Ascending aorta (tissue), 2 donors: Measurements from ENCODE around the gene GPD2. TPM values are rescaled to one million over a fixed set of nuclear protein-coding genes. Genes with fewer than 3 reads are reported as not detected.

Experiments used
- DNase-seq, 2 donors: peaks; one replicate each; pipeline ENCODE4 v3.0.0-alpha.2; 2019; ENCODE audit warnings: low spot score in 2 of 2
- H3K27ac ChIP-seq, 2 donors: fragments of 200-600 bp; sonication (generic); one replicate each; pipeline ENCODE4 v1.5.1; 2016 to 2017; ENCODE audit warnings: mild to moderate bottlenecking in 1 of 2
- H3K27me3 ChIP-seq: fragments of 200-600 bp; sonication (generic); one replicate; pipeline ENCODE4 v1.5.1; 2017
- H3K36me3 ChIP-seq, 2 donors: fragments of 200-600 bp; sonication (generic); one replicate each; pipeline ENCODE4 v1.5.1; 2016
- H3K4me1 ChIP-seq, 2 donors: fragments of 200-600 bp; sonication (generic); one replicate each; pipeline ENCODE4 v1.5.1; 2016 to 2017; ENCODE audit warnings: mild to moderate bottlenecking in 1 of 2
- H3K4me3 ChIP-seq, 2 donors: fragments of 200-600 bp; sonication (generic); one replicate each; pipeline ENCODE4 v1.5.1; 2016 to 2017; ENCODE audit warnings: mild to moderate bottlenecking in 1 of 2
- H3K9me3 ChIP-seq, 2 donors: fragments of 200-600 bp; sonication (generic); one replicate each; pipeline ENCODE4 v1.5.1; 2016
- CTCF ChIP-seq, 3 experiments: fragments of 200-600 bp in 2 of 3; fragments of 450-650 bp in 1 of 3; sonication (generic) in 2 of 3; IDR thresholded peaks; one replicate each; pipeline ENCODE4 v1.5.1; 2016 to 2019; ENCODE audit warnings: antibody characterized with exemption in 3 of 3, mild to moderate bottlenecking in 1 of 3, moderate library complexity in 1 of 3
- intact Hi-C: fragments of 100-400 bp; cut with DNase I; formaldehyde crosslinking; loops from one replicate; pipeline ENCODE4 v1.15.1; 2023
- total RNA-seq: library from RNA; depleted of rRNA; stranded (reverse); fragments of >200 nt; gene quantifications from one replicate; pipeline ENCODE4 v1.1.0, GENCODE V29; 2016

Gene GPD2
- total RNA-seq, 1 donor from 2014 or later: 20.0 TPM

- Histone ChIP-seq H3K4me1 (peaks cover 0 to 15% of the 10 kb centered on the region in 2 donors), H3K27ac (peak overlapping the region; percentile 30 to 51), H3K4me3 (no peak overlapping the region), H3K36me3 (no peaks in the 10 kb centered on the region), H3K27me3 (no peaks in the 10 kb centered on the region), H3K9me3 (no peaks in the 10 kb centered on the region)
- TF ChIP-seq CTCF (IDR thresholded peaks at IDR 0.05): no peak
- intact Hi-C loops: no loop called here
- no peak for DNase-seq
Measured at GRCh38 chr2:156430236-156430979, 5.8 kb upstream of the GPD2 start.

GRCh38 chr2:156430980-156431358 lies 5.2 kb upstream of the GPD2 start:
- intact Hi-C loops: no loop called here
- no peak for TF ChIP-seq CTCF (IDR thresholded peaks at IDR 0.05)
- no peak for DNase-seq
- no peaks in the 10 kb centered on the region for H3K9me3 ChIP-seq
- peak overlapping the region; percentile 8 to 51 for H3K27ac ChIP-seq
- H3K4me1 ChIP-seq: peaks cover 0 to 15% of the 10 kb centered on the region in 2 donors
- H3K36me3 ChIP-seq: no peaks in the 10 kb centered on the region
- no peaks in the 10 kb centered on the region for H3K27me3 ChIP-seq
- no peak overlapping the region for H3K4me3 ChIP-seq

GRCh38 chr2:156434461-156435291 lies 1.5 kb upstream of the GPD2 start:
- no peaks in the 10 kb centered on the region for H3K36me3 ChIP-seq
- DNase-seq: no peak
- intact Hi-C loops: no loop called here
- TF ChIP-seq CTCF (IDR thresholded peaks at IDR 0.05): no peak
- peak overlapping the region; percentile 99 to 100 for H3K27ac ChIP-seq
- no peaks in the 10 kb centered on the region for H3K9me3 ChIP-seq
- peaks cover 9 to 21% of the 10 kb centered on the region in 2 donors for H3K4me1 ChIP-seq
- H3K4me3 ChIP-seq: peak overlapping the region; percentile 67 to 86
- H3K27me3 ChIP-seq: no peaks in the 10 kb centered on the region

GRCh38 chr2:156435396-156435717 lies 822 bp upstream of the GPD2 start:
- H3K27me3 ChIP-seq: no peaks in the 10 kb centered on the region
- intact Hi-C loops: no loop called here
- H3K36me3 ChIP-seq: no peaks in the 10 kb centered on the region
- no peak for TF ChIP-seq CTCF (IDR thresholded peaks at IDR 0.05)
- H3K4me1 ChIP-seq: peaks cover 9 to 21% of the 10 kb centered on the region in 2 donors
- H3K27ac ChIP-seq: peak overlapping the region; percentile 99 to 100
- no peaks in the 10 kb centered on the region for H3K9me3 ChIP-seq
- DNase-seq: no peak
- H3K4me3 ChIP-seq: peak overlapping the region; percentile 67 to 86

- peak overlapping the region; percentile 99 to 100 for H3K27ac ChIP-seq
- H3K36me3 ChIP-seq: peaks cover 0 to 5% of the 10 kb centered on the region in 2 donors
- no peaks in the 10 kb centered on the region for H3K27me3 ChIP-seq
- H3K4me1 ChIP-seq: peaks cover 9 to 18% of the 10 kb centered on the region in 2 donors
- peak overlapping the region; percentile 67 to 86 for H3K4me3 ChIP-seq
- DNase-seq: no peak
- TF ChIP-seq CTCF (IDR thresholded peaks at IDR 0.05): no peak
- H3K9me3 ChIP-seq: no peaks in the 10 kb centered on the region
- intact Hi-C loops: loop anchor here (1.0 to 2.0 kb wide), 2 partner anchors 35 to 102 kb away; no protein-coding TSS in a partner anchor
Measured at GRCh38 chr2:156436497-156437085, 412 bp downstream of the GPD2 start.
